DOHH2 (cell line): ENCODE data around the gene DHCR24.

ENCODE experiments used
- H3F3A ChIP-seq: fragments of 200-600 bp; sonication (generic), shearing (Covaris generic); 2 replicates; pipeline ENCODE4 v1.6.0; 2016; ENCODE audit warnings: antibody characterized with exemption, mild to moderate bottlenecking; ENCODE audit not compliant: control insufficient read depth, insufficient read depth
- H3K27ac ChIP-seq: fragments of 200-600 bp; sonication (generic); 2 replicates; pipeline ENCODE4 v1.5.1; 2014; ENCODE audit warnings: low read depth, mild to moderate bottlenecking, low read length, moderate library complexity
- H3K27me3 ChIP-seq: fragments of 200-600 bp; sonication (generic); 2 replicates; pipeline ENCODE4 v1.6.1; 2014; ENCODE audit warnings: mild to moderate bottlenecking, low read length, mixed read lengths; ENCODE audit not compliant: control insufficient read depth
- H3K36me3 ChIP-seq: fragments of 200-600 bp; sonication (generic); 2 replicates; pipeline ENCODE4 v1.6.1; 2014; ENCODE audit warnings: mild to moderate bottlenecking, low read length, moderate library complexity, mixed read lengths; ENCODE audit not compliant: control insufficient read depth
- H3K4me1 ChIP-seq: fragments of 200-600 bp; sonication (generic); 2 replicates; pipeline ENCODE4 v1.6.1; 2014; ENCODE audit warnings: mild to moderate bottlenecking, low read length, mixed read lengths; ENCODE audit not compliant: control insufficient read depth
- H3K4me2 ChIP-seq: fragments of 200-600 bp; sonication (generic); 2 replicates; pipeline ENCODE4 v1.6.0; 2014; ENCODE audit warnings: mild to moderate bottlenecking, low read length, moderate library complexity
- H3K4me3 ChIP-seq: fragments of 200-600 bp; sonication (generic); 2 replicates; pipeline ENCODE4 v1.5.1; 2014; ENCODE audit warnings: mild to moderate bottlenecking, low read length, mixed read lengths
- H3K79me2 ChIP-seq: fragments of 200-600 bp; sonication (generic); 2 replicates; pipeline ENCODE4 v1.6.1; 2014; ENCODE audit warnings: mild to moderate bottlenecking, low read length, mixed read lengths; ENCODE audit not compliant: control insufficient read depth
- H3K9me2 ChIP-seq: fragments of 200-600 bp; sonication (generic); replicated peaks from 2 replicates; pipeline ENCODE4 v1.6.1; 2014; ENCODE audit warnings: mild to moderate bottlenecking, low read length, mixed read lengths; ENCODE audit not compliant: control insufficient read depth
- H3K9me3 ChIP-seq: fragments of 200-600 bp; sonication (generic); 2 replicates; pipeline ENCODE4 v1.6.1; 2014; ENCODE audit warnings: antibody characterized with exemption, low read length, mixed read lengths; ENCODE audit not compliant: control insufficient read depth, insufficient read depth
- H4K20me1 ChIP-seq: fragments of 200-600 bp; sonication (generic); 2 replicates; pipeline ENCODE4 v1.6.0; 2014; ENCODE audit warnings: low read depth, mild to moderate bottlenecking, antibody characterized with exemption, low read length, moderate library complexity; ENCODE audit not compliant: control insufficient read depth, insufficient read depth
- CTCF ChIP-seq: fragments of 200-600 bp; sonication (generic); IDR thresholded peaks from one replicate; pipeline ENCODE4 v1.5.1; 2014; ENCODE audit warnings: antibody characterized with exemption, mild to moderate bottlenecking, low read depth, low read length; ENCODE audit not compliant: poor library complexity, severe bottlenecking
- EZH2phosphoT487 ChIP-seq: fragments of 200-600 bp; sonication (generic); IDR thresholded peaks from 2 replicates; pipeline ENCODE4 v1.6.1; 2017; ENCODE audit warnings: borderline replicate concordance, mild to moderate bottlenecking, antibody characterized with exemption, low read length, moderate library complexity, mixed read lengths

The DHCR24 gene

GRCh38 chr1:54813485-54814125 lies 73.4 kb downstream of the DHCR24 start:
- peaks cover 17% of the 10 kb centered on the region for H3K27me3 ChIP-seq
- no peak overlapping the region for H3K4me3 ChIP-seq
- H4K20me1 ChIP-seq: no peaks in the 10 kb centered on the region
- H3K9me3 ChIP-seq: no peaks in the 10 kb centered on the region
- H3K27ac ChIP-seq: no peak overlapping the region
- H3K4me1 ChIP-seq: no peaks in the 10 kb centered on the region
- no peaks in the 10 kb centered on the region for H3F3A ChIP-seq
- TF ChIP-seq EZH2phosphoT487 (no peak), CTCF (no peak)
- H3K36me3 ChIP-seq: no peaks in the 10 kb centered on the region
- no peaks in the 10 kb centered on the region for H3K79me2 ChIP-seq
- H3K4me2 ChIP-seq: no peak overlapping the region
- no peaks in the 10 kb centered on the region for H3K9me2 ChIP-seq

DNA sequence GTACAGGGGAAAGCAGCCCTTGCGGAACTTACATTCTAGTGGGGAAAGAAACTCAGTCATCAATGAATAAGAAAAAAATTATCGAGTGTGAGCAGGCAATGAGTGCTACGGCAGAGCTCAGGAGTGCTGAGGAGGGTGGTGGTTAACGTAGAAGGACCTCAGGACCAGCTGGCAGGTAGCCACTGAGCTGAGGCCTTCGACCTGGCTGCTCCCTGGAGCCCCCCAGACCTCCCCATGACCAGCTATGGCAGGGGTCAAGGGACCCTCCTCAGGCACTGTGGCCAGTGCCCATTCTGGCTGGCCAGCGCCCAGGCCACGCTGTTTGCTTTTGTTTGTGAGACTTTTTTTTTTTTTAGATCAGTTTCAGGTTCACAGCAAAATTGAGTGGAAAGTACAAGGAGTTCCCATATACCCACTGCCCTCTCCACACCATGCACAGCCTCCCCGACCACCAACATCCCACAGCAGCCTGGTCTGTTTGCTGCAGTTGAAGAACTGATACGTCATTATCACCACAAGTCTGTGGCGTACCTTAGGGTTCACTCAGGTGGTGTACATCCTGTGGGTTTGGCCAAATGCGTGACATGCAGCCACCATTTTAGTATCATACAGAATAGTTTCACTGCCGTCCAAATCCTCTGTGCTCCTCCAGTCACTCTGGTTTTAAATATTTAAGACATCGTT lies 74.1 kb downstream of the DHCR24 start:
- Histone ChIP-seq H3K27ac (no peak overlapping the region), H4K20me1 (no peaks in the 10 kb centered on the region), H3K9me2 (no peaks in the 10 kb centered on the region), H3F3A (no peaks in the 10 kb centered on the region), H3K4me1 (no peaks in the 10 kb centered on the region), H3K27me3 (peaks cover 17% of the 10 kb centered on the region), H3K9me3 (no peaks in the 10 kb centered on the region), H3K36me3 (no peaks in the 10 kb centered on the region), H3K79me2 (no peaks in the 10 kb centered on the region), H3K4me2 (no peak overlapping the region), H3K4me3 (no peak overlapping the region)
- TF ChIP-seq EZH2phosphoT487 (no peak), CTCF (no peak)

- H4K20me1 ChIP-seq: no peaks in the 10 kb centered on the region
- H3K4me3 ChIP-seq: no peak overlapping the region
- no peak overlapping the region for H3K27ac ChIP-seq
Observed at GRCh38 chr1:54811739-54812655, 75.0 kb downstream of the DHCR24 start.

More at GRCh38 chr1:54811739-54812655, 75.0 kb downstream of the DHCR24 start:
- no peak overlapping the region for H3K4me2 ChIP-seq
- H3K27me3 ChIP-seq: peaks cover 17% of the 10 kb centered on the region
- H3K4me1 ChIP-seq: no peaks in the 10 kb centered on the region
- H3K9me2 ChIP-seq: no peaks in the 10 kb centered on the region
- H3F3A ChIP-seq: no peaks in the 10 kb centered on the region
- TF ChIP-seq CTCF (no peak), EZH2phosphoT487 (no peak)
- H3K36me3 ChIP-seq: no peaks in the 10 kb centered on the region
- no peaks in the 10 kb centered on the region for H3K9me3 ChIP-seq
- no peaks in the 10 kb centered on the region for H3K79me2 ChIP-seq
